Measurements from ENCODE around the gene ABCG5.
A peak's percentile ranks its signal among the peaks of the same experiment; 100 is the strongest.

Gene ABCG5

DNA sequence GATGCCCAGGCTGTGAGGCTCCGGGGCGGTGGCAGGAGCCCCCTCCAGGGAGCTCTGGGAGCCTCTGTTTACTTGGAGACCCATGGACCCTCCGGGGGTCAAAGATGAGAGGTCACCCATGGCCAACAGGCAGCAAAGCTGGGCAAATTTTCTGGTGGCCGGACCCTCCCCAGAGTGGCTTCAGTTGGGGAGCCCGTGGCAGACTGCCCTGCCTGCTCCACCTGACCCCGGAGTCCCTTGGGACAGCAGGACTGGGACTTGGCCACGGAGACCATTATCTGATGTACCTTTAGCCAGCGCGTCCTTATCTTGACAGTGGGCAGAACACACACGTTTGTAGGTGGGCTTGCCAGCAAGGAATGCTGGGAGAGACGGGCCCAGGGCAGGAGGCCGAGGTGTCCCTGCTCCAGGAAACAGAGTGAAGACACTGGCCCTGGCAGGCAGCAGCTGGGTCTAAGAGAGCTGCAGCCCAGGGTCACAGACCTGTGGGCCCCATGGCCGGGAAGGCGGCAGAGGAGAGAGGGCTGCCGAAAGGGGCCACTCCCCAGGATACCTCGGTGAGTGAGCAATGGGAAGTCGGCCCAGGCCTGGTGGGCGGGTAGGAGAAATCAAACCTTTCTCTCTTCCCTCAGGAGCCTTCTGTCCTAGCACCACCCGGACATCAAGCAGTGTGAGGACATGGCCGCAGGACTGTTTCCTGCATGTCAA is at the start of gene ABCG5, which contains the start of gene ABCG8:
Gene ABCG5, minus strand, starts transcription at position 280 of the 708 bp plus-strand sequence. Its CDS starts 160 bp downstream, at position 120.
Gene ABCG8, plus strand, starts transcription at position 412 of the 708 bp plus-strand sequence. Its CDS starts 83 bp downstream, at position 495.
- no peak for TF ChIP-seq JUND (IDR thresholded peaks at IDR 0.05; ENCODE audit: low read depth)
- no peak for DNase-seq (ENCODE audit: low read depth in 1 of 2, low spot score in 1 of 2)
- in situ Hi-C loops (cut with HindIII; ENCODE audit: low pct_unique_long_range_greater_than_20kb, low sequenced_read_pairs): no loop called here

DNA sequence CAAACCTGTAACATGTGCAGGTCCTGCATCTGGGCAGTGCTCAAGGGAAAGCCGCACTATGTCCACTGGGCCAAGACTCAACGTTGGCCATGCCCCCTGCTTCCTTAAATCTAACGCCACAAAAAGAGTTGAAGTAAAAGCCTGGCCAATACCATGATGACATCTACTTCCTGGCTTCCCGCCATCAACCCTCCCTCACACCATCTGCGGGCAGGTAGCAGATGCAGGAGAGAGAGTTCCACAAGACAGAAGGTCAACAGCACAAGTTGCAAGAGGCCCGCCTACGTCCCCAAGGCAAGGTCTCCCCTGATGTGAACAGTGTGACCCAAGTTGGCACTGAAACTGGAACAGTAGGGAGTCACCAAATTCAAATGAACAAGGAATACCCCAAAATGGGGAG is 48.5 kb upstream of the ABCG5 start:
- no peak for DNase-seq (ENCODE audit: low read depth in 1 of 2, low spot score in 1 of 2)
- in situ Hi-C loops (cut with HindIII; ENCODE audit: low pct_unique_long_range_greater_than_20kb, low sequenced_read_pairs): no loop called here
- TF ChIP-seq JUND (IDR thresholded peaks at IDR 0.05; ENCODE audit: low read depth): no peak

DNA sequence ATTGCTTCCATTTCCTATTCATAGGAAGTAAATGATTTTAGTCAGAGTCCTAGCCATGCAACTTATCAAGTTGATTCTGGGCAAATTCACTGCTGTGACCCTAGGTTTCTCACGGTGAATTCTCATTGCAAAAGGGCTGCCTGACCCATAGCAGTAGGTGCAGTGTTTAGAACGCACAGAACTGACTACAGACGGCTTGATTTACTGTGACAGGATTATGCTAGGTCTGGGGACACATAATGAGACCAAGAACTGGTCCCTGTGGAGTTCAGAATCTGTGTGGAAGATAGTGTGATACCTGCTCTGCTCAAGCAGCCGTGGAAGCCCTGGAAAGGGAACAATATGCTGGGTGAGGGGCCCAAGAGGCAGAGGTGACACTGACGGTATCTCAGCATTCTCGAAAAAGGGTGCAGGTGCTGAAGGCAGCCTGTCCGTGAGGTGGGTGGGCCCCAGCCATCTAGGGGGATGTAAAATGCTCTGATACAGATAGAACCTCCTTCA is 46.5 kb upstream of the ABCG5 start:
- DNase-seq (ENCODE audit: low read depth in 1 of 2, low spot score in 1 of 2): no peak
- no peak for TF ChIP-seq JUND (IDR thresholded peaks at IDR 0.05; ENCODE audit: low read depth)
- in situ Hi-C loops (cut with HindIII; ENCODE audit: low pct_unique_long_range_greater_than_20kb, low sequenced_read_pairs): no loop called here

DNA sequence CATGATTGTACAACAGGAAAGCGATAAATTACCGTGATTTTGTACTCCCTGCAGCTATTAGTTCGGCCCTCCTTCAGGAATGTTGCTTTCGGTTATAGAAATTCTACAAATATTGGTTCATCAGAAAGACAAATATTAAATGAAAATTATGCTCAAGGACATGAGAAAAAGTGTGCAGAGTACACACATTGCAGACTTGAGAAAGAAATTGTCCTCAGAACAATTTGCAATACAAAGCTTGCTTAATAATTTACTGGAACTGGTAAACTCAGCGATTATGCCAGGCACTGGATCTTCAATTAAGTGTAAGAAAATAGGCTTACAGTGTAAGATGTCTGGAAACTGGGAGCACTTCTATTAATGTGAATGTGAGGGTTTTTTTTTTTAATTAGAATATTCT is 46.0 kb upstream of the ABCG5 start:
- peak; percentile 29; the same call in 1 of the 2 replicates for TF ChIP-seq JUND (IDR thresholded peaks at IDR 0.05; ENCODE audit: low read depth)
- in situ Hi-C loops (cut with HindIII; ENCODE audit: low pct_unique_long_range_greater_than_20kb, low sequenced_read_pairs): no loop called here

DNA sequence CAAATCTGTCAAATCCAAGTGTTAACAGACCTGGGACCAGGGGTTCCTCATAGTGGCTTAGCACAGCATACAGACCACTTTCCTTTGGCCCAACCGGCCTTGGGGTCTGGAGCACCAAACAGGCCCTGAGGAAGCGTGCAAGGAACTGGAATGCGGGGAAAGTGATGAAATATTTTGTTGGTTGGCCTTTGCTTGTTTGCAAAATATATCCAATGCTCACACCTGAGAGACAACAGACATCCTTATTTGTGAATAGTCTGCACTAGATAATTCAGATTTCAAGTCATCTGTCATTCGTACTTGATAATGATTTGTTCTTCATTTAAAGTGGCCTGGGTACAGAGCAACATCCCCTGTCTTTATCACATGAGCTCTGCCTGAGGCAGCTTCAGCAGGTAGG is 43.7 kb upstream of the ABCG5 start:
- peak in 1 of 2 experiments; percentile 38 for DNase-seq (ENCODE audit: low read depth in 1 of 2, low spot score in 1 of 2)
- TF ChIP-seq JUND (IDR thresholded peaks at IDR 0.05; ENCODE audit: low read depth): no peak
- in situ Hi-C loops (cut with HindIII; ENCODE audit: low pct_unique_long_range_greater_than_20kb, low sequenced_read_pairs): no loop called here

More for the DNA sequence above, 46.0 kb upstream of the ABCG5 start:
- DNase-seq (ENCODE audit: low read depth in 1 of 2, low spot score in 1 of 2): peak in 1 of 2 experiments; percentile 67

DNA sequence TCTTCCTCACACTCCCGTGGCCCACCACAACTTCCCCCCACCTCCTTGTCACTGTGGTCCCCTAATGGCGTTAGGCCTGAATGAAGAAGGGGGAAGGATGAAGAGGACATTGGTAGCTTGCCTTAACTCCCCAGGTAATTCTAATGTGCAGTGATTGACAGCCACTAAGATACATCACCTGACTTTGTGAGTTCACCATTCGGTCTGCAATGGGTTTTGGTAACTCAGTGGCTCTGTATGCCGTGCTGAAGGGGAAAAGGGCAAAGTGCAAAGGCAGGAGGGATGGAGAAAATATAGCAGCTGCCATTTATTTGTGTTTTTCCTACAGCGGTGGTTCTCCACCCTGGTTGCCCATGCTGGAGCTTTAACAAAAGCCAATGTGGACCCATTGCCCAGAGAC is 42.3 kb upstream of the ABCG5 start:
- in situ Hi-C loops (cut with HindIII; ENCODE audit: low pct_unique_long_range_greater_than_20kb, low sequenced_read_pairs): no loop called here
- no peak for TF ChIP-seq JUND (IDR thresholded peaks at IDR 0.05; ENCODE audit: low read depth)
- no peak for DNase-seq (ENCODE audit: low read depth in 1 of 2, low spot score in 1 of 2)

DNA sequence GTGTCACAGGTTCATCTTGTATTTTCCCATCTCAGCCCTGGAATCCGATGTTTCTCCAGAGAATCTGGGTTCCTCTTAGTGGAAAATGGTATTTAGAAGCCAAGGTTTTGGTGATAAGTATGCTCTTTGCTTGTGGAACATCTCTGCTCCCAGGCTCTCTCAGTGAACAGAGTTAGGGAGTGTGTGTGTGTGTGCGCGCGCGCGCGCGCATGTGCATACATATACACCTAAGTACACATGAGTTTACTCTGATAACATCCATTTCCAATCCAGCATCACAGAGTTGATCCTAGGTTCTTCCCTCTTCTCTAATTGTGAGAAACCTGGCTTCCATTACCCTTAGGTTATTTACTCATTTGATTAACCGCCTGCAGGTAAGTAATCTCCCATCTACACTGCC is 41.8 kb upstream of the ABCG5 start:
- peak in 1 of 2 experiments; percentile 26 for DNase-seq (ENCODE audit: low read depth in 1 of 2, low spot score in 1 of 2)
- no peak for TF ChIP-seq JUND (IDR thresholded peaks at IDR 0.05; ENCODE audit: low read depth)
- in situ Hi-C loops (cut with HindIII; ENCODE audit: low pct_unique_long_range_greater_than_20kb, low sequenced_read_pairs): no loop called here

DNA sequence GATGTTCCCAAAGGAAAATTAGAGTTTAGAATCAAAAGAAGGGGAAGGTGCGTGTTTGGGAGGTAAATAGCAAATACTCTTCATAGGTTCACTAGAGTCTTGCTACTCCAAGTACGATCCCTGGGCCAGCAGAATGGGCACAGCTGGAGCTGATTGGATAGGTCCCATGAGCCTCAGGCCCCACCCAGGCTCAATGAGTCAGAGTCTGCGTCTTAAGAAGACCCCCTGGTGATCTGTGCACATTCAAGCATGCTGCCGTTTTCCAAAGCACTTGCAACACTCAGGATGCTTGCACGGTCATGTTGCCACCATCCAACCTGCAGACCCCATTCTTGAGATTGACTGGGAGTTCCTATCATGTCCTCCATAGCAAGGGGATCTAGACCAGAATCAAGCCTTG is 40.6 kb upstream of the ABCG5 start:
- in situ Hi-C loops (cut with HindIII; ENCODE audit: low pct_unique_long_range_greater_than_20kb, low sequenced_read_pairs): no loop called here
- no peak for TF ChIP-seq JUND (IDR thresholded peaks at IDR 0.05; ENCODE audit: low read depth)
- no peak for DNase-seq (ENCODE audit: low read depth in 1 of 2, low spot score in 1 of 2)

DNA sequence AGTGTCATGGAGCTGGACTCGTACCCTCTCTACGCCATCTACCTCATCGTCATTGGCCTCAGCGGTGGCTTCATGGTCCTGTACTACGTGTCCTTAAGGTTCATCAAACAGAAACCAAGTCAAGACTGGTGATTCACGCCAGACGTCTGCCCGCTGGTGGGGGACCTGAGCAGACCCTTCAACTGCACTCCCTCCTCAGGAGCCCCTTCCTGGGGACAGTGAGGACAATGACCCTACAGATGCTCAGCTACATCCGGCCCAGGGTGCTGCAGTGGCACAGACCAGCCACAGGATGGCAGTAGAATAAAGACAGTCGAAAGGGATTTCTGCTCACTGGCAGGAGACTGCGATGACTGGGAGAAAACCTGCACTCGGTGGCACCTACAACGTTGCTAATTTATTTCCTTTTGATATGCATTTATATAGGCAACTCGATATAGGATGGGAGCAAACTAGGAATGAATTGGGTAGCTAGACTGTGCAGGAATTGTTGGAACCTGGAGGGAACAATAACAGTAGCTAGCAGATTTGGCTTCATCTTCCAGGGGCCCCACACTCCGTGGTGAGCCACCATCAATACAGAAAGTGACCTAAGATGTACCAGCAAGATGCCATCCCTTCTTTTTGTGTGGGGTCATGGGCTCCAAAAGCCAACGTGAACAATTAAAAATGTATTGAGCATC is 39.3 kb upstream of the ABCG5 start:
- DNase-seq (ENCODE audit: low read depth in 1 of 2, low spot score in 1 of 2): peak; percentile 62 to 67
- in situ Hi-C loops (cut with HindIII; ENCODE audit: low pct_unique_long_range_greater_than_20kb, low sequenced_read_pairs): no loop called here
- TF ChIP-seq JUND (IDR thresholded peaks at IDR 0.05; ENCODE audit: low read depth): no peak

DNA sequence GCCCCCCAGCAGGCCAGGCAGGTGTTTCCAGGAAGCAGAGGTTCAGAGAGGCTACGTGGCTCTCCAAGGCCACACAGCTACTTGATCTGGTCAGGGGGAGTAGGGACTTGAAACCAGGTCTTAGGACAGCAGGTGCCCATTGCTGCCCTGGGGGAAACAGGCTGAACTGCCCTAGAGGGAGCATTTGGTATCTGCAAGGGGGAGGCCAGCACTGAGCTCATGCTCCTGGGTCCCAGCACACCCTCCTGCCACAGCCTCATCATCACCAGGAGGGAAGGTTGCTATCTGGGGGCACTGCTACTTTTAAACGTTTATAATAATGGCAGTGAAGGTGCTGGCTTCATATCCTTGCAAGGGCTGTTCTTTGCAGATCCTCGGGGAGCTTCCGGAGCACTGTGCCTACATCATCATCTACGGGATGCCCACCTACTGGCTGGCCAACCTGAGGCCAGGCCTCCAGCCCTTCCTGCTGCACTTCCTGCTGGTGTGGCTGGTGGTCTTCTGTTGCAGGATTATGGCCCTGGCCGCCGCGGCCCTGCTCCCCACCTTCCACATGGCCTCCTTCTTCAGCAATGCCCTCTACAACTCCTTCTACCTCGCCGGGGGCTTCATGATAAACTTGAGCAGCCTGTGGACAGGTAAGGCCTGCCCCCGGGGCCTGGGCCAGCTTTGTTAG is 36.3 kb upstream of the ABCG5 start:
- in situ Hi-C loops (cut with HindIII; ENCODE audit: low pct_unique_long_range_greater_than_20kb, low sequenced_read_pairs): no loop called here
- TF ChIP-seq JUND (IDR thresholded peaks at IDR 0.05; ENCODE audit: low read depth): no peak
- DNase-seq (ENCODE audit: low read depth in 1 of 2, low spot score in 1 of 2): no peak

DNA sequence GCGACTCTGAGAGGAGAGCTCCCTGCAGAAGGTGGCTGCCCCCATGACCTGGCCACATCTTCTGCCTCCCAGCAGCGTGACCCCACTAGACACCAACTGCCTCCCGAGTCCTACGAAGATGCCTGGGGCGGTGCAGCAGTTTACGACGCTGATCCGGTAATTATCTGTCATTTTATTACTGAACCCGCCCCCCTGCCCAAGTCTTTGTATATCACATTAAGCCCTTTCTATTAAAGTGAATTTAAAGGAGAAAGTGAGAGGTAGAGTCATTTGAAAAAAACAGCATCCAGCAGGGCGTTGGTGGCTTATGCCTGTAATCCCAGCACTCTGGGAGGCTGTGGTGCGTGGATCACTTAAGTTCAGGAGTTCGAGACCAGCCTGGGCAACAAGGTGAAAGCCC is 33.5 kb upstream of the ABCG5 start:
- in situ Hi-C loops (cut with HindIII; ENCODE audit: low pct_unique_long_range_greater_than_20kb, low sequenced_read_pairs): no loop called here
- no peak for DNase-seq (ENCODE audit: low read depth in 1 of 2, low spot score in 1 of 2)
- TF ChIP-seq JUND (IDR thresholded peaks at IDR 0.05; ENCODE audit: low read depth): no peak

DNA sequence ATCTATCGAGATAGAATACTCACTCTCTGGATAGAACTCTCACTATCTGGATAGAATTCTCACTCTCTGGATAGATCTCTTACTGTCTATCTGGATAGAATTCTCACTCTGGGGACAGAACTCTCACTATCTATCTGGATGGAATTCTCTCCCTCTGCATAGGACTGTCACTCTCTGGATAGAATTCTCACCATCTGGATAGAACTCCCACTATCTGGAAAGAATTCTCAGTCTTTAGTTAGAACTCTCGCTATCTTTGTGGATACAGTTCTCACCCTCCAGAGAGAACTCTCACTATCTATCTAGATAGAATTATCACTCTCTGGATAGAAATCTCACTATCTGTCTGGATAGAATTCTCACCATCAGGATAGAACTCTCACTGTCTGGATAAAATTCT is 16.7 kb upstream of the ABCG5 start:
- in situ Hi-C loops (cut with HindIII; ENCODE audit: low pct_unique_long_range_greater_than_20kb, low sequenced_read_pairs): no loop called here
- DNase-seq (ENCODE audit: low read depth in 1 of 2, low spot score in 1 of 2): no peak
- TF ChIP-seq JUND (IDR thresholded peaks at IDR 0.05; ENCODE audit: low read depth): no peak

DNA sequence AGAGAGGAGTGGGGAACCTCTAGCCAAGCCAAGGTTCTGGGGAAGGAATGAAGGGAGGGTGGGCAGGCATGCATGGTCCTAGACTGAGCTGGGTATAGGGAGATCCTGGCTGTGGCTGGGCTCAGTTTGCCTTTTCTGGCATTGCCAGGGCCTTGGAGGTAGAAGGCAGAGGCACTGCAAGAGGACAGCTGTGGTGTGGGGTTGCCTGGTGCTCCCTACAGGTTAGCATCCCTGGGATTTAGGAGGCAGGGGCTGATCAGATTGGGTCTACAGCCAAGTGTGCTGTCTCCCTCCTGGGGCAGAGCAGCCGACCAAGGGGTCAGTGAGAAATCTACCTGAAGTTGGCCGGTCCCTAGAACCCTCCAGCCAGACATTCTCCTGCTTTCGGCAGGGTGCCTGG is 16.0 kb upstream of the ABCG5 start:
- no peak for TF ChIP-seq JUND (IDR thresholded peaks at IDR 0.05; ENCODE audit: low read depth)
- in situ Hi-C loops (cut with HindIII; ENCODE audit: low pct_unique_long_range_greater_than_20kb, low sequenced_read_pairs): no loop called here
- no peak for DNase-seq (ENCODE audit: low read depth in 1 of 2, low spot score in 1 of 2)
